Peyer's patch (tissue), 4 donors: Measurements from ENCODE around the gene HBQ1. TPM values are rescaled to one million over a fixed set of nuclear protein-coding genes. Genes with fewer than 3 reads are reported as not detected.

Source experiments
- DNase-seq, 3 donors: peaks; one replicate each; pipeline ENCODE4 v3.0.0-alpha.2; 2017 to 2019
- H3K27ac ChIP-seq, 4 donors: fragments of 200-600 bp; sonication (generic); one replicate each; pipeline ENCODE4 v1.5.1; 2016 to 2019
- H3K27me3 ChIP-seq, 2 donors: fragments of 200-600 bp; sonication (generic); one replicate each; pipeline ENCODE4 v1.5.1; 2019
- H3K36me3 ChIP-seq, 3 donors: fragments of 200-600 bp; sonication (generic); one replicate each; pipeline ENCODE4 v1.5.1; 2016 to 2019
- H3K4me1 ChIP-seq, 4 donors: fragments of 200-600 bp; sonication (generic); one replicate each; pipeline ENCODE4 v1.5.1; 2016 to 2019
- H3K4me3 ChIP-seq, 4 donors: fragments of 200-600 bp; sonication (generic); 1 replicate in 3 of 4; 2 replicates in 1 of 4; pipeline ENCODE4 v1.5.1; 2016 to 2019; ENCODE audit warnings: mild to moderate bottlenecking in 1 of 4
- H3K9me3 ChIP-seq, 4 donors: fragments of 200-600 bp; sonication (generic); one replicate each; pipeline ENCODE4 v1.5.1; 2016 to 2019; ENCODE audit warnings: mild to moderate bottlenecking in 1 of 4
- POLR2A ChIP-seq, 2 donors: fragments of 450-650 bp; IDR thresholded peaks; one replicate each; pipeline ENCODE4 v1.5.1; 2017; ENCODE audit warnings: antibody characterized with exemption in 2 of 2, mild to moderate bottlenecking in 2 of 2, moderate library complexity in 2 of 2
- total RNA-seq, 4 donors: library from RNA; depleted of rRNA; stranded (reverse); fragments of >200 nt; gene quantifications; one replicate each; pipeline ENCODE4 v1.1.0, GENCODE V29; 2016
- TF ChIP-seq, protein P1 (sequence below), 6 experiments: fragments of 450-650 bp in 4 of 6; fragments of 200-600 bp in 2 of 6; sonication (generic) in 1 of 6; IDR thresholded peaks; one replicate each; pipeline ENCODE4 v1.5.1; 2017 to 2019; ENCODE audit warnings: antibody characterized with exemption in 6 of 6, mild to moderate bottlenecking in 3 of 6, moderate library complexity in 1 of 6

The HBQ1 gene
- total RNA-seq, 4 donors from 2014 or later: not detected

DNA sequence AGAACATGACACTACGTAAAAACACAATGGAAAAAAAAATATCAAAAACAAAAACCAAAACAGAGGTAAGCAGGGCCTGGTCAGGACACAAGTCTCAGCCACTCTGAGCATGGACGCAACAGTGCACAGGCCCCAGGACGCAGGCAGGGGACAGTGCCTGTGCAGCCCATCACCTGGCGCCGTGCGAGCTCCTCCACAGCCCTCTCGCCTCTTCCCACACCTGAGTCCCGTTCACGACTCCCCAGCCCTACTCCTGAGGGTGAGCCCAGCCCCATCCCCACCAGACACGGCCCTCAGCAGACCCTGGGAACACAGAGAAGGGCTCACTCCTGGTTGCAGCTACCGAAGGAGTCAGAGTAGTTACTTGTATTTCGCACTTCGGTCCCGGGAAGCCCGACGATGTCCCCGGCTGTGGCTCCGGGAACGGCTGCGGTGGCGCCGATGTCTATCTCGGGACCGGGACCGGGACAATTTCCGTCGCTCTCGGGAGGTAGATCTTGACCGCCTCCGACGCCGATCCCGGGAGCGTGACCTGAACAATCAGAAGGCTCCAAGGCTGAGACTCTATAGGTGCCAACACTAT is 9.4 kb downstream of the HBQ1 start:
- Histone ChIP-seq H3K4me1 (no peaks in the 10 kb centered on the region), H3K36me3 (peaks cover 0 to 73% (median 0%) of the 10 kb centered on the region in 3 donors), H3K4me3 (no peak overlapping the region), H3K27ac (no peak overlapping the region), H3K27me3 (no peaks in the 10 kb centered on the region), H3K9me3 (no peaks in the 10 kb centered on the region)
- TF ChIP-seq, protein P1, sequence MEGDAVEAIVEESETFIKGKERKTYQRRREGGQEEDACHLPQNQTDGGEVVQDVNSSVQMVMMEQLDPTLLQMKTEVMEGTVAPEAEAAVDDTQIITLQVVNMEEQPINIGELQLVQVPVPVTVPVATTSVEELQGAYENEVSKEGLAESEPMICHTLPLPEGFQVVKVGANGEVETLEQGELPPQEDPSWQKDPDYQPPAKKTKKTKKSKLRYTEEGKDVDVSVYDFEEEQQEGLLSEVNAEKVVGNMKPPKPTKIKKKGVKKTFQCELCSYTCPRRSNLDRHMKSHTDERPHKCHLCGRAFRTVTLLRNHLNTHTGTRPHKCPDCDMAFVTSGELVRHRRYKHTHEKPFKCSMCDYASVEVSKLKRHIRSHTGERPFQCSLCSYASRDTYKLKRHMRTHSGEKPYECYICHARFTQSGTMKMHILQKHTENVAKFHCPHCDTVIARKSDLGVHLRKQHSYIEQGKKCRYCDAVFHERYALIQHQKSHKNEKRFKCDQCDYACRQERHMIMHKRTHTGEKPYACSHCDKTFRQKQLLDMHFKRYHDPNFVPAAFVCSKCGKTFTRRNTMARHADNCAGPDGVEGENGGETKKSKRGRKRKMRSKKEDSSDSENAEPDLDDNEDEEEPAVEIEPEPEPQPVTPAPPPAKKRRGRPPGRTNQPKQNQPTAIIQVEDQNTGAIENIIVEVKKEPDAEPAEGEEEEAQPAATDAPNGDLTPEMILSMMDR (IDR thresholded peaks at IDR 0.05): no peak
- TF ChIP-seq POLR2A (IDR thresholded peaks at IDR 0.05): no peak
- DNase-seq: no peak

DNA sequence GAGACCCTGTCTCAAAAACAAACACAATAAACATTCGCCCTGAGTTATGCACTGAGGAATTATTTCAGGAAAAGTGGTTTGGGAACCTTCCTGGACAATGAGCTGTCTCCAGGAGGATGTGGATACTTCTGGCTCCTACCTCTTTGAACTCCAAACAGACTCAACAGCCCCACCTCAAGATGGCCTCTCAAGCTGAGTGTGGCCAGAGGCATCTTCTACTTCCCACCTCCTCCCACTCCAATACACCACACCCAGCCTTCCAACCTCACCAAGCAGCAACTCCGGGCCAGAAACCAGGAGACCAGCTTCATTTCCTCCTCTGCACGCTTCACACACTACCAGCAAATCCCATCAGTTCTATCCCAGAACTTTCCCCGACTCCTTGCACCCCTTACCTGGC is 11.6 kb downstream of the HBQ1 start:
- Histone ChIP-seq H3K36me3 (peaks cover 0 to 94% (median 0%) of the 10 kb centered on the region in 3 donors), H3K4me3 (no peak overlapping the region)
- TF ChIP-seq, protein P1 (IDR thresholded peaks at IDR 0.05): no peak
- no peak for TF ChIP-seq POLR2A (IDR thresholded peaks at IDR 0.05)

DNA sequence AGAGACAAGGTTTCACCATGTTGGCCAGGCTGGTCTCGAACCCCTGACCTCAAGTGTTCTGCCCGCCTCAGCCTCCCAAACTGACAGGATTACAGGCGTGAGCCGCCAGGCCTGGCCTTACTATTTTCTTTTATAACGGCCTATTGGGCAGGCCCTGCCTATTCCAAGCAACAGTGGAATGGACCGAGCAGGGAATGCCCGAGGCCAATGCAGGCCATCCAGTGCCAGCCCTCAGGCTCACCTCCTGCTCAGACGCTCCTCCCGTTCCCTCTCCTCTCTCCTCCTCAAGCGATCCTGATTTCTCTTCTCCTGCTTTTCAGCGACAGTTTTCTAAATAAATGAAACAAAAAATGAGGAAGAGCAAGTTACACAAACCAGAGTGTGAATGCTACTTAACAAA is 12.4 kb downstream of the HBQ1 start:
- Histone ChIP-seq H3K36me3 (peaks cover 0 to 95% (median 0%) of the 10 kb centered on the region in 3 donors), H3K9me3 (no peaks in the 10 kb centered on the region), H3K27ac (no peak overlapping the region), H3K4me3 (no peak overlapping the region), H3K27me3 (no peaks in the 10 kb centered on the region), H3K4me1 (no peaks in the 10 kb centered on the region)
- no peak for TF ChIP-seq POLR2A (IDR thresholded peaks at IDR 0.05)
- TF ChIP-seq, protein P1 (IDR thresholded peaks at IDR 0.05): no peak
- no peak for DNase-seq

More for the DNA sequence above, 11.6 kb downstream of the HBQ1 start:
- Histone ChIP-seq H3K27ac (no peak overlapping the region), H3K27me3 (no peaks in the 10 kb centered on the region), H3K4me1 (no peaks in the 10 kb centered on the region), H3K9me3 (no peaks in the 10 kb centered on the region)
- DNase-seq: no peak

DNA sequence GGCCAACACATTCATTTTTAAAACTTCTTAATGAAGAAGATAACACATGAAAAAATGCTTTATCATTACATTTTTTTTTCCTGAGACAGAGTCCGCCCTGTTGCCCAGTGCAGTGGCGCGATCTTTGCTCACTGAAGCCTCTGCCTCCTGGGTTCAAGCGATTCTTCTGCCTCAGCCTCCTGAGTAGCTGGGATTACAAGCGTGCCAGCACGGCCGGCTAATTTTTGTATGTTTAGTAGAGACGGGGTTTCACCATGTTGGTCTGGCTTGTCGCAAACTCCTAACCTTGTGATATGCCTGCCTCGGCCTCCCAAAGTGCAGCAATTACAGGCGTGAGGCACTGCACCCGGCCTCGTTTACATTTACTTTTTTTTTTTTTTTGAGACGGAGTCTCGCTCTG is 13.2 kb downstream of the HBQ1 start:
- Histone ChIP-seq H3K27me3 (no peaks in the 10 kb centered on the region), H3K36me3 (peaks cover 0 to 98% (median 3%) of the 10 kb centered on the region in 3 donors), H3K9me3 (no peaks in the 10 kb centered on the region), H3K4me1 (no peaks in the 10 kb centered on the region), H3K27ac (no peak overlapping the region), H3K4me3 (no peak overlapping the region)
- no peak for TF ChIP-seq POLR2A (IDR thresholded peaks at IDR 0.05)
- TF ChIP-seq, protein P1 (IDR thresholded peaks at IDR 0.05): no peak
- no peak for DNase-seq

DNA sequence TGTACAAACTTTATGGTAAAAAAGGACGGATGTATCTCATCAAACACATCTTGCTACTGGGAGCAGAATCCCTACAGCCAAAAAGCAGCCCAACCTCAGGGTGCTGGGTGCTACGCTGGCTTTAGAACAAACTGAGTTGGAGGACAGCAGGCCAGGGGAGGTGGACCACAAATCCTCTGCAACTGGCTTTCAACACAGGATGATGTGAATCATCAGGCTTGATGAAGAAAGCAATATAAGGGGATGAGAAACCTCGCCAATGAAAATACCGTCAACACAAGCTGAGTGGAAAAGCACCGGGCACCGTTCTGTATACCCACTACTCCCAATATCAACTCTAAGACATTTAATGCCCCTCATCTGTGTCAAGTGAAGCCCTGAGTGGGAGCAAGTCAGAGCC is 14.3 kb downstream of the HBQ1 start:
- H3K9me3 ChIP-seq: no peaks in the 10 kb centered on the region
- no peak overlapping the region for H3K27ac ChIP-seq
- TF ChIP-seq, protein P1 (IDR thresholded peaks at IDR 0.05): no peak
- TF ChIP-seq POLR2A (IDR thresholded peaks at IDR 0.05): no peak
- DNase-seq: no peak
- no peaks in the 10 kb centered on the region for H3K4me1 ChIP-seq
- no peak overlapping the region for H3K4me3 ChIP-seq
- peaks cover 0 to 98% (median 4%) of the 10 kb centered on the region in 3 donors for H3K36me3 ChIP-seq
- no peaks in the 10 kb centered on the region for H3K27me3 ChIP-seq
